ENCODE measurements around the gene ACTR1A.
"Not testable (repeated sequence)": the region's sequence is repeated elsewhere in the genome, so short reads cannot be mapped to it uniquely, and the experiment has no call there.

ACTR1A gene

GRCh38 chr10:102461187-102462054, 41.1 kb downstream of the ACTR1A start:
- Histone ChIP-seq H3K4me3 (ENCODE audit: low read length) (peak overlapping the region; percentile 75), H3K4me1 (ENCODE audit: control insufficient read depth, insufficient read depth, low read length) (peaks cover 4% of the 10 kb centered on the region), H3K27me3 (ENCODE audit: control insufficient read depth, insufficient read depth, low read length) (peaks cover 3% of the 10 kb centered on the region), H3K9me3 (replicated peaks; ENCODE audit: low read length) (no peaks in the 10 kb centered on the region), H3K36me3 (ENCODE audit: insufficient read depth, low read length) (no peaks in the 10 kb centered on the region), H3K4me2 (ENCODE audit: low read length) (peak overlapping the region; percentile 91), H3K9ac (ENCODE audit: low read depth, low read length) (peak overlapping the region; percentile 68)

GRCh38 chr10:102460836-102461186, 41.7 kb downstream of the ACTR1A start:
- Histone ChIP-seq H3K4me1 (ENCODE audit: control insufficient read depth, insufficient read depth, low read length) (peaks cover 10% of the 10 kb centered on the region), H3K27me3 (ENCODE audit: control insufficient read depth, insufficient read depth, low read length) (peaks cover 3% of the 10 kb centered on the region), H3K36me3 (ENCODE audit: insufficient read depth, low read length) (no peaks in the 10 kb centered on the region), H3K9ac (ENCODE audit: low read depth, low read length) (peak overlapping the region; percentile 68), H3K9me3 (replicated peaks; ENCODE audit: low read length) (no peaks in the 10 kb centered on the region), H3K4me2 (ENCODE audit: low read length) (peak overlapping the region; percentile 91), H3K4me3 (ENCODE audit: low read length) (peak overlapping the region; percentile 75)

- peaks cover 3% of the 10 kb centered on the region for H3K27me3 ChIP-seq (ENCODE audit: control insufficient read depth, insufficient read depth, low read length)
- no peak overlapping the region for H3K4me3 ChIP-seq (ENCODE audit: low read length)
- H3K9me3 ChIP-seq (replicated peaks; ENCODE audit: low read length): no peaks in the 10 kb centered on the region
- H3K4me1 ChIP-seq (ENCODE audit: control insufficient read depth, insufficient read depth, low read length): peaks cover 21% of the 10 kb centered on the region
- H3K9ac ChIP-seq (ENCODE audit: low read depth, low read length): no peak overlapping the region
- no peaks in the 10 kb centered on the region for H3K36me3 ChIP-seq (ENCODE audit: insufficient read depth, low read length)
- no peak overlapping the region for H3K4me2 ChIP-seq (ENCODE audit: low read length)
Measured at GRCh38 chr10:102458656-102459055, 43.9 kb downstream of the ACTR1A start.

- H3K27me3 ChIP-seq (ENCODE audit: control insufficient read depth, insufficient read depth, low read length): peaks cover under 1% of the 10 kb centered on the region
- no peak overlapping the region for H3K4me3 ChIP-seq (ENCODE audit: low read length)
- H3K4me2 ChIP-seq (ENCODE audit: low read length): no peak overlapping the region
- H3K9me3 ChIP-seq (replicated peaks; ENCODE audit: low read length): no peaks in the 10 kb centered on the region
- no peak overlapping the region for H3K9ac ChIP-seq (ENCODE audit: low read depth, low read length)
- H3K4me1 ChIP-seq (ENCODE audit: control insufficient read depth, insufficient read depth, low read length): peaks cover 31% of the 10 kb centered on the region
- H3K36me3 ChIP-seq (ENCODE audit: insufficient read depth, low read length): no peaks in the 10 kb centered on the region
Measured at GRCh38 chr10:102457591-102458150, 44.8 kb downstream of the ACTR1A start.

GRCh38 chr10:102455893-102456471, 46.5 kb downstream of the ACTR1A start:
- Histone ChIP-seq H3K4me3 (ENCODE audit: low read length) (no peak overlapping the region), H3K36me3 (ENCODE audit: insufficient read depth, low read length) (no peaks in the 10 kb centered on the region), H3K27me3 (ENCODE audit: control insufficient read depth, insufficient read depth, low read length) (no peaks in the 10 kb centered on the region), H3K4me1 (ENCODE audit: control insufficient read depth, insufficient read depth, low read length) (peaks cover 38% of the 10 kb centered on the region), H3K4me2 (ENCODE audit: low read length) (no peak overlapping the region), H3K9ac (ENCODE audit: low read depth, low read length) (peak overlapping the region; percentile 23), H3K9me3 (replicated peaks; ENCODE audit: low read length) (no peaks in the 10 kb centered on the region)

GRCh38 chr10:102454662-102455487, 47.6 kb downstream of the ACTR1A start:
- not testable (repeated sequence) for H3K4me3 ChIP-seq (ENCODE audit: low read length); H3K4me2 ChIP-seq (ENCODE audit: low read length); H3K9me3 ChIP-seq (replicated peaks; ENCODE audit: low read length); H3K9ac ChIP-seq (ENCODE audit: low read depth, low read length); H3K27me3 ChIP-seq (ENCODE audit: control insufficient read depth, insufficient read depth, low read length); H3K36me3 ChIP-seq (ENCODE audit: insufficient read depth, low read length)
- peaks cover 39% of the 10 kb centered on the region for H3K4me1 ChIP-seq (ENCODE audit: control insufficient read depth, insufficient read depth, low read length)

- Histone ChIP-seq H3K4me1 (ENCODE audit: control insufficient read depth, insufficient read depth, low read length) (peaks cover 40% of the 10 kb centered on the region), H3K9ac (ENCODE audit: low read depth, low read length) (no peak overlapping the region)
Measured at GRCh38 chr10:102453502-102453901, 49.0 kb downstream of the ACTR1A start.

GRCh38 chr10:102452672-102453340, 49.7 kb downstream of the ACTR1A start:
- Histone ChIP-seq H3K9me3 (replicated peaks; ENCODE audit: low read length) (no peaks in the 10 kb centered on the region), H3K9ac (ENCODE audit: low read depth, low read length) (no peak overlapping the region), H3K27me3 (ENCODE audit: control insufficient read depth, insufficient read depth, low read length) (no peaks in the 10 kb centered on the region), H3K4me2 (ENCODE audit: low read length) (peak overlapping the region; percentile 35), H3K4me1 (ENCODE audit: control insufficient read depth, insufficient read depth, low read length) (peaks cover 40% of the 10 kb centered on the region), H3K36me3 (ENCODE audit: insufficient read depth, low read length) (no peaks in the 10 kb centered on the region), H3K4me3 (ENCODE audit: low read length) (peak overlapping the region; percentile 2)

More at GRCh38 chr10:102453502-102453901, 49.0 kb downstream of the ACTR1A start:
- Histone ChIP-seq H3K4me3 (ENCODE audit: low read length) (no peak overlapping the region), H3K9me3 (replicated peaks; ENCODE audit: low read length) (no peaks in the 10 kb centered on the region), H3K4me2 (ENCODE audit: low read length) (no peak overlapping the region), H3K27me3 (ENCODE audit: control insufficient read depth, insufficient read depth, low read length) (no peaks in the 10 kb centered on the region), H3K36me3 (ENCODE audit: insufficient read depth, low read length) (no peaks in the 10 kb centered on the region)

GRCh38 chr10:102451105-102451969, 51.2 kb downstream of the ACTR1A start, which contains the start of gene C10orf95:
Gene C10orf95, minus strand, starts transcription at chr10:102451543. Its CDS starts 450 bp downstream, at chr10:102451093.
- Histone ChIP-seq H3K4me2 (ENCODE audit: low read length) (peak within 1 kb of the TSS; percentile 97), H3K4me3 (ENCODE audit: low read length) (peak within 1 kb of the TSS; percentile 94), H3K9ac (ENCODE audit: low read depth, low read length) (peak within 1 kb of the TSS; percentile 65), H3K27me3 (ENCODE audit: control insufficient read depth, insufficient read depth, low read length) (no peaks in the 10 kb centered on the region), H3K4me1 (ENCODE audit: control insufficient read depth, insufficient read depth, low read length) (peaks cover 39% of the 10 kb centered on the region), H3K9me3 (replicated peaks; ENCODE audit: low read length) (no peaks in the 10 kb centered on the region), H3K36me3 (ENCODE audit: insufficient read depth, low read length) (no peaks in the 10 kb centered on the region)

GRCh38 chr10:102450374-102451104, 52.0 kb downstream of the ACTR1A start:
- peak overlapping the region; percentile 97 for H3K4me2 ChIP-seq (ENCODE audit: low read length)
- peaks cover 32% of the 10 kb centered on the region for H3K4me1 ChIP-seq (ENCODE audit: control insufficient read depth, insufficient read depth, low read length)
- H3K9me3 ChIP-seq (replicated peaks; ENCODE audit: low read length): no peaks in the 10 kb centered on the region
- peak overlapping the region; percentile 94 for H3K4me3 ChIP-seq (ENCODE audit: low read length)
- peak overlapping the region; percentile 65 for H3K9ac ChIP-seq (ENCODE audit: low read depth, low read length)
- H3K36me3 ChIP-seq (ENCODE audit: insufficient read depth, low read length): no peaks in the 10 kb centered on the region
- H3K27me3 ChIP-seq (ENCODE audit: control insufficient read depth, insufficient read depth, low read length): no peaks in the 10 kb centered on the region
